ENCODE measurements around the gene C13orf42.

C13orf42 gene

DNA sequence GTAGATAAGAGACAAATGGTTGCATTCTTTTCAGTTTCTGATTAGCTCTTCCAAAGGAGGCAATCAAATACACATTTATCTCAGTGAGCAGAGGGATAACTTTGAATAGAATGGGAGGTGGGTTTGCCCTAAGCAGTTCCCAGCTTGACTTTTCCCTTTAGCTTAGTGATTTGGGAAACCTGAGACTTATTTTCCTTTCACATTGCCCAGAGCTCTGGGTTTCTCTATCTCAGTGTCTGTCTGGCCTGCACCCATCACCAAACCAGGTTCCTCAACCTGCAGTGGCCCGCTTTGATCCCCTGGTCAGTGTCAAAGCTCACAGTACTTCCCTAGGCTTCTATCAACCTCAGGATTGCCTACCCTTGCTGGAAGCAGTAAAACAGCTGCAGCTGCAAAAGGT is 35.6 kb upstream of the C13orf42 start:
- H3K4me3 ChIP-seq (ENCODE audit: low read depth, low read length): no peak overlapping the region
- TF ChIP-seq, protein P1, sequence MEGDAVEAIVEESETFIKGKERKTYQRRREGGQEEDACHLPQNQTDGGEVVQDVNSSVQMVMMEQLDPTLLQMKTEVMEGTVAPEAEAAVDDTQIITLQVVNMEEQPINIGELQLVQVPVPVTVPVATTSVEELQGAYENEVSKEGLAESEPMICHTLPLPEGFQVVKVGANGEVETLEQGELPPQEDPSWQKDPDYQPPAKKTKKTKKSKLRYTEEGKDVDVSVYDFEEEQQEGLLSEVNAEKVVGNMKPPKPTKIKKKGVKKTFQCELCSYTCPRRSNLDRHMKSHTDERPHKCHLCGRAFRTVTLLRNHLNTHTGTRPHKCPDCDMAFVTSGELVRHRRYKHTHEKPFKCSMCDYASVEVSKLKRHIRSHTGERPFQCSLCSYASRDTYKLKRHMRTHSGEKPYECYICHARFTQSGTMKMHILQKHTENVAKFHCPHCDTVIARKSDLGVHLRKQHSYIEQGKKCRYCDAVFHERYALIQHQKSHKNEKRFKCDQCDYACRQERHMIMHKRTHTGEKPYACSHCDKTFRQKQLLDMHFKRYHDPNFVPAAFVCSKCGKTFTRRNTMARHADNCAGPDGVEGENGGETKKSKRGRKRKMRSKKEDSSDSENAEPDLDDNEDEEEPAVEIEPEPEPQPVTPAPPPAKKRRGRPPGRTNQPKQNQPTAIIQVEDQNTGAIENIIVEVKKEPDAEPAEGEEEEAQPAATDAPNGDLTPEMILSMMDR (IDR thresholded peaks at IDR 0.05; ENCODE audit: borderline replicate concordance, insufficient read depth, low read depth, low read length): no peak

DNA sequence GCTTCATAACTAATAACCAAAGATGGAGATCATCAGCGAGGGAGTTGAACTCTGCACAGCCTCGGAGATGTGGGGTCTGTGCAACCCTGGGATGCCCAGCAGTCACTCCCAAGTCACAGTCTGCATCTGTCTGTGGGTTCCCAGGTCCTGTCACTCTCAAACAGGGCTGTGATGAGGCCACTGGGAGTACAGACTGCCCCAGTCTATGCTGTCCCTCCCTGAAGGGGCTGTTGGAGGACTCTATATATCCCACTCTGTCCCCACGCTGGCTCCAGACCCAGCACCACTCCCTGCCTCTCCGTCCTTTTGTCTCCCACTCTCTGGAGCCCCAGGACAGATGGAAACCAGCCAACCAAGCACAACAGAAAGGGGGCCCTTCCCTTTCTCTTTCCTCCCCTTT is 26.2 kb upstream of the C13orf42 start:
- no peak overlapping the region for H3K4me3 ChIP-seq (ENCODE audit: low read depth, low read length)
- TF ChIP-seq, protein P1 (IDR thresholded peaks at IDR 0.05; ENCODE audit: borderline replicate concordance, insufficient read depth, low read depth, low read length): no peak

DNA sequence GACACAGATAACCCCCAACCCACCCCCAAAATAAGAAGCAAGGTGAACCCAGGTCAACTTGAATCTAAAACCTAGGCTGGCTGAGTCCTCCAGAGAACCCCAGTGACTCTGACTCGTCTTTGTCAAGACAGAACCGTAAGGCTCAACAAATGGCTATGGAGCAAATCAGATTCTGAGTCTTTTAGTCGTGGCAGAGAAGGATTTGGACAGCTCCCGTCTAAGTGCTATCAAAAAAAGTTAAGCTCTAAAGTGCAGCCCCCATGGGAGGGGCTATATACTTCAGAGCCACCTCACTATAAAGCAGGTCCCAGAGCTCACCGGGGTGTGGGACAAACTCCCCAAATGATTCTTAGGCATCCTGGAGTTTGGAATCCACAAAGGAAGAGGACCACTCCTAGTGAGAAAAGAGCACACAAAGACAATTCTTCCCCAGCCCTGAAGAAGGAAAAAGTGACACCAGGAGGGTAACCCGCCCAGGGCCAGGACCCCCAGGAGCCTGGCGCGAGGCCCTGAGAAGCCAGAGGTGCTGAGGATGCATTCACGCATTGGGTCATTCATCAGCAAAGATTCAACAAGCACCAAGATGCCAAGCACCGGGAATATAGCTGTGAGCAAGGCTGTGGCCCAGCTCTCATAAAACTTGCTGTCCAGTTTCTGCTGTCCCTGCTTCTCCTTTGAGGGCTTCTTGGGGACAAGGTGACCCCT is 25.4 kb upstream of the C13orf42 start:
- H3K4me3 ChIP-seq (ENCODE audit: low read depth, low read length): no peak overlapping the region
- TF ChIP-seq, protein P1 (IDR thresholded peaks at IDR 0.05; ENCODE audit: borderline replicate concordance, insufficient read depth, low read depth, low read length): no peak

DNA sequence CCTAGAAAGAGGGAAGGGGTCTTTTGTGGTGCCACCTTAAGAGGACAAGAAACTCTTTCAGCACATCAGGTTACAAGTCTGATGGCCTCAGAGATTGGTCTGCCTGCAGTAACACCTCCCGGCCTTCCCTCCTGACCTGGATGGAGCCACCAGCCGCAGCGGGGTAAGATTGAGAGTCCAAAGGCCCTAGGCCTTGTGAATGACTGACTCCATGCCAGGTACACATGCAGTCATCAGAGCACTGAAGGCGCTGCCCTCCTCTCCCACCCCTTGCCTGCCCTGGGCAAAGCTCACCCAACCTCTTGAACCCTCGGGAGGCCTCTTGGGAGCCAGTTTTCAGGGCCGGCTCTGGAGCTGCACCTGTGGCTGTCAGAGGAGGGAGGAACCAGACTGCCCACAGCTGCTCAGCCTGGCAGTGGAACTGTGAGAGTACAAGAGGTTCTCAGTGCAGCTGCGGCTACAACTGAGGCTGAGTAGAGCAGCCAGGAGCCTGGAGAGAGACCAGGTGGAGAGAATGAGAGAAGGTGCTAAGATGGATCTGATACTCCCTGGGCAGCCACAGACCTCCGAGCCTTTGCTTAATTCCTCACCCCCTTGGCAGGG is 23.8 kb upstream of the C13orf42 start:
- TF ChIP-seq, protein P1 (IDR thresholded peaks at IDR 0.05; ENCODE audit: borderline replicate concordance, insufficient read depth, low read depth, low read length): no peak
- no peak overlapping the region for H3K4me3 ChIP-seq (ENCODE audit: low read depth, low read length)

DNA sequence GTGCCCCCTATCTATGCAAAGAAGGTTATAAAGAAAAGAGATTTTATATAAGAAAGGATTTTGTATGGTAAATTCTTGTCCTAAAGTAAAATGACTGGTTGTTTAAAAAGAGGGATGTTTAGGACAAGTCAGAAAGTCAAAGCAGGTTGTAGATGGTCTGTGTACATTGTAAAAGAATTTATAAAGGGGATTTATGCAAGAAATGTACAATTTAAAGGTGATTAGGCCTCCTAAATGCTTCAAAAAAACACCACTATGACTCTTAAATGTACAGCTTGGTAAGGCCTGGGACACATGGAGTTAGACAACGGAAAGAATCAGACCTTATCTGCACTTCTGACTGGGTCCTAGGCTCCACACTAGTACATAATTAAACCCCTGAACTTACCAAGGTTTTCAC is 19.3 kb upstream of the C13orf42 start:
- H3K4me3 ChIP-seq (ENCODE audit: low read depth, low read length): no peak overlapping the region
- TF ChIP-seq, protein P1 (IDR thresholded peaks at IDR 0.05; ENCODE audit: borderline replicate concordance, insufficient read depth, low read depth, low read length): no peak

DNA sequence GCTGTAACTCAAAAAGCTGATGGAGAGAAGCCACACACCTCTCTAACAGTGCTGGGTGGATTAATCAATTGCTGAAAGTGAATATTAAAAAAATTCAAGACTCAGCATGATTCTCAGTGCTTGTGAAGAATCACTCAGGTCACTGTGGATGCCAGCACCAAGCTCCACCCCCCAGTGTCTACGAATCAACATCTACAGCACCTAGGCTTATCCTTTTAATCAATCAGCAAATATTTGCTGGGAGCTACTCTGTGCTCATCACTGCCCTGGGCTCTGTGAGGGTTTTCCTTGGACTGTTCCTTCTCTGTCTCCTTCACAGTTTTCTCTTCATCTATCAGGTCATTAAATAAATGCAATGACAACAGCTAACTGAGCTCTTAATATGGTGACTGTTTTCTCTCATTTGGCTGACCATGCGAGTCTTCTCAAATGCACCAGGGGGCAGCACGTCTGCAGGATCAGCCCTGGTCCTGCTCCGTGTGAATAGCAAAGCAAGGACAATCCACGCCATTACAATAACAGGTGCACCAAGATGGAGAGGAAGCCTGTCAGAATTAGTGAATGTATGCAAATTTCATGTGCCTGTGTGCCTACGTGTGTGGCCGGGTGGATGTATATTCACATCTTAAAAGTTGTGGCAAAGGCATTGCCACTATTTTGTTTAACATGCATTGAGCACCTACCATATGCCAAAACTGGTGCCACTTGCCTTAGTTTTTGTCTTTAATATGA is 14.6 kb upstream of the C13orf42 start:
- TF ChIP-seq, protein P1 (IDR thresholded peaks at IDR 0.05; ENCODE audit: borderline replicate concordance, insufficient read depth, low read depth, low read length): peak; percentile 77
- H3K4me3 ChIP-seq (ENCODE audit: low read depth, low read length): no peak overlapping the region

Measured in GM12875 (cell line).